Ectodermal cell (in vitro differentiated cells): ENCODE data around the gene PLSCR3.

Source experiments
- H3K27ac ChIP-seq: 2 replicates; pipeline ENCODE4 v1.7.0; 2013; ENCODE audit warnings: mild to moderate bottlenecking, low read depth, low read length; ENCODE audit not compliant: insufficient read depth, poor library complexity, severe bottlenecking
- H3K27me3 ChIP-seq: 2 replicates; pipeline ENCODE4 v1.7.0; 2013; ENCODE audit warnings: mild to moderate bottlenecking, low read length; ENCODE audit not compliant: insufficient read depth, control insufficient read depth, poor library complexity, severe bottlenecking
- H3K36me3 ChIP-seq: one replicate; pipeline ENCODE4 v1.7.0; 2013; ENCODE audit warnings: low read length; ENCODE audit not compliant: control insufficient read depth, insufficient read depth
- H3K4me1 ChIP-seq: one replicate; pipeline ENCODE4 v1.7.0; 2013; ENCODE audit warnings: low read length; ENCODE audit not compliant: control insufficient read depth, insufficient read depth
- H3K4me3 ChIP-seq: 2 replicates; pipeline ENCODE4 v1.7.0; 2013; ENCODE audit warnings: low read depth, low read length, control low read depth; ENCODE audit not compliant: insufficient read depth
- H3K9me3 ChIP-seq: 2 replicates; pipeline ENCODE4 v1.7.0; 2013; ENCODE audit warnings: mild to moderate bottlenecking, low read length, moderate library complexity; ENCODE audit not compliant: control insufficient read depth
- WGBS, 2 experiments: methylation state at CpG; one replicate each; pipeline ENCODE4 v1.1.7; 2013; ENCODE audit warnings: missing lambda C conversion rate in 2 of 2; 5-methylcytosine and 5-hydroxymethylcytosine counted together

Gene PLSCR3

DNA sequence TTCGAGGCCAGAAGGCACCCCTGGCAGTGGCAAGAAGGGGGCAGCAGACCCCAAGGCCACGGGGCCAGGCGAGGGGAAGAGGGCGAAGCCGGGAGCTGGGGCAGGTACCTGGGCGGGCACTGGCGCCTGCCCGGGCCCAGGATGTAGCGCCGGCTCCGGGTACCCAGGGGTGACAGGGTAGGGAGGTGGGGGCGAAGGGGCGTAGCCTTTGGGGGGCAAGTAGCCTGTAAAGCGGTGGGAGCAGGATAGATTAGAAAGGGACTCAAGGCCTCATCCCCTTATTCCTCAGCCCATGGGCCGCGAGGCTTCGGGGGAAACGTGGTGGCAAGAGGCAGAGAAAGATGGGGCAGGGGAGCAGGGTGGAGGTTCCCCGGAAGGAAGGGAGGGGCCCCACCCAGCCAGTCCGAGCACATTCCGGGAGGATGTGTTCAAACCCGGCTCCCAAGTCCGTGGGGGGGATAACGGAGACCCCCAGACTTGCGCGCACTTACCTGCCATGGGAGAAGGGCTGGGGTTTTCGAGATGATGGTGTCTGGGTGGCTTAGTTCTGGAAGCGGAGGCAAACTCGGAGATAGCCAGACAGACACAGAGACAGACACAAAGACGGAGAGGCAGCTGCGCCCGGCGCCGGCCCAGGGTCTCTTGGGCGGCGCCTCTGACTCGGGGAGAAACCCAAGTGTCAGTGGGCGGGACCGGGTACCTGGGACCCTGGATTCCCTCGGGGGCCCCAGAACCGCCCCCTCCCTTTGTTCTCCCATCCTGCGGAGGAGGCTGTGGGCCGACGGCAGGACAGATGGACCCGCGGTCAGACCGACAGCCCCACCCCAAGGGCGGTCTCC is 493 bp downstream of the PLSCR3 start:
- Histone ChIP-seq H3K9me3 (no peaks in the 10 kb centered on the region), H3K27me3 (no peaks in the 10 kb centered on the region), H3K4me3 (peak overlapping the region; percentile 85), H3K36me3 (peaks cover 6% of the 10 kb centered on the region), H3K27ac (peak overlapping the region; percentile 72), H3K4me1 (no peaks in the 10 kb centered on the region)
- 17 to 19% methylated on average over 48 of the region's 48 CpGs for WGBS, 2 experiments

DNA sequence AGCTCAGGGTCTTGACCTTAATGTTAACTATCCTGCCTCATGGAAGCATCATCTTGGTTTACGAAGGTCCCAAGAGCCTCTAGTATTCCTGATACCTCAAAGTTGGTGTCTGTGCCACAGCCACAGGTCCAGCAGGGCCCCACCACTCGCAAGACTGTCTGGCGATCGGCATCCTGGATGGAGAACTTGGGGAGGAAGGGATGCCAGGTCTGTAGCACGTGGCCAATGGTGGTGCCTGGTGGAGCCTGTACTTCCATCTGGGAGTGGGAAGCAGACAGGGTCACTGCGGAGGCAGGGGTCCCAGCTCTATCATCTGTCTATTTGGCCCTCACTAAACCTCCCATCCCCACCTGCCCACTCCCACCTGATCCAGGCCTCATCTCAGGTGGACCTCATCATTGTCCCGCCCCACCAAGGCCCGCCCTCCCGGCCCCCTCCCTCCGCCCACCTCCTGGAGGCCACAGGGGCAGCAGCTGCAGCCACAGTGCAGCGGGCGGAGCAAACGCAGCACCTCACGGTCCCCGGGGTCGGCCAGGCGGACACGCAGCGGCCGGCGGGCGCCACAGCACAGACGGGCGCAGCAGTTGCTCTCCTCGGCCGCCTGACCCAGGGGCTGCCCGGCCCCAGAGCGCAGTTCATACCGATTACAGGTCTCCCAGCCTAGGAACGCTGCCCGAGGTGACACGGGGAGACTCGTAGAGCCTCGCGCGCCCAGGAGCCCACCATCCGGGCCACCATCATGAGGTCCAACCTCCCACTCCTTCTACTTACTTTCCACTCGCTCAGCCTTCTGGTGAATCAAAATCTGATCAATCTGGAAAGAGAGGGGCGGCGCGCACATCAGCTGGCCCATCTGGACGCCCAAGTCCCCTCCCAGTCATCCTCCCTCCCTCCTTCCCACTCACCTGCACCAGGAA is 1.4 kb downstream of the PLSCR3 start:
- no peaks in the 10 kb centered on the region for H3K27me3 ChIP-seq
- H3K4me3 ChIP-seq: peak overlapping the region; percentile 85
- H3K27ac ChIP-seq: no peak overlapping the region
- H3K36me3 ChIP-seq: peaks cover 6% of the 10 kb centered on the region
- no peaks in the 10 kb centered on the region for H3K4me1 ChIP-seq
- H3K9me3 ChIP-seq: no peaks in the 10 kb centered on the region
- 85 to 92% methylated on average over 41 to 42 of the region's 42 CpGs for WGBS, 2 experiments

DNA sequence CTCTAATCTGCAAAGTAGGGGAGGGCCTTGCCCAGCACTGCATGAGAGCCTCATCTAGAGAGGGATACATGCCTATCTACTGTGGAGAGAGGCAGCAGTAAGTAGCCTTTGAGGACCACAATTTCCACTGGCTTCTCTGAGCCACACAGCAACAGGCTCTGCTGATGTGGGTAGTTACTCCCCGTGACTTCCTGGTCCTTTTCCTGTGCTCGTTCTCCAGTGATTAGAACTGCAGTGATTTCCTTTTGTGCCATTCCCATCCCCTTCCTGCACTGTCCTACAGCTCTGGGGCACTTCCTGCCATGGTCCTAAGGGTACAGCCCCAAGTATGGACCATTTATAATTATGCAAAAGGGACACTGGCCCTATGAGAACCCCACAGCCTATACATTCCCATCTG is 3.0 kb downstream of the PLSCR3 start:
- no peaks in the 10 kb centered on the region for H3K27me3 ChIP-seq
- no peaks in the 10 kb centered on the region for H3K9me3 ChIP-seq
- H3K27ac ChIP-seq: no peak overlapping the region
- no peaks in the 10 kb centered on the region for H3K4me1 ChIP-seq
- WGBS, 2 experiments: 88 to 90% methylated on average over 2 of the region's 2 CpGs
- no peak overlapping the region for H3K4me3 ChIP-seq
- peaks cover 6% of the 10 kb centered on the region for H3K36me3 ChIP-seq

DNA sequence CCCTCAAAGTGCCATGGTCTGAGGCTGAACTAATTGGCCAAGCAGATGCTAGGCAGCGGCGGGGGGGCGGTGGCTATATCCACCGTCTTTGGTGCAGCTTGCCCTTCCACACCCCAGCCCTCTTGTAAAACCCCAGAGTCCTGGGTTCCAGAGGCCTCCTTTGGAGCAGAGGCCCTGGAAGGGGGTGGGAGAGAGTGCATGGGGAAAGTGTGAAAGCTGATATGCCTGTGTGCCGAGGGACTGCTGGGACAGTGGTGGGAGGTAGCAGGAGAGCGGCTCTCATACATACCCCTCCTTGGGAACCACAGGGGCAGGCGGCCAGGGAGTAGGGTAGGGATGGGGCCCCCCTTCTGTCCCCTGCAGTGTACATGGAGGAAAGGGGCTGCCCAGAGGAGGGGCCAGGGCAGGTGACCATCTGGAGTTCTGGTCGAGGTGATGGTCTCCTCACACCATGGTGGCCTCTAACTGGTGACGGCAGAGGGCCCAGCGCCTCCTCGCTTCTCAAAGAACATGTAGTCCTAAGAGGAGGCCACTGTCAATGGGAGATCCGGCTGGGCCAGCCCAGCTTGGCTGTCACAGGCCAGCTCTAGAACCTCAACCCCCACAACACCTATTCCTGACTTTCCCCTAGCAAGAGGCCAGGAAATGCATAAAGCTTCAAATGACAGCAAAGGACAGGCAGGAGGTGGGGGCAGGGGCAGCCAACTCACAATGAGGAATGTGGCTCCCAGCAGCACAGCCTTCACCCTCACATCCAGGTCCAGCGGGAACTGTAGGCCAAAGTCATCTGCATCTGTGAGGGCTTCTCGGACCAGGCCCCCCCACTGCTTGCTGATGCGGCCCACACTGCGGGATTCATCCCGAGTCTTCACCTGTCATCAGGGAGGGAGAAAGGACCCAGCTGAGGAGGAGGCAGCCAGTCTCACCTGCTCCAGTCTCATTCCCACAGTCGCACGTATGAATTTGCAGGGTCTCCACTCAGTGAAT is 4.1 kb downstream of the PLSCR3 start:
- Histone ChIP-seq H3K36me3 (peaks cover 6% of the 10 kb centered on the region), H3K9me3 (no peaks in the 10 kb centered on the region), H3K4me3 (no peak overlapping the region), H3K27ac (no peak overlapping the region), H3K4me1 (no peaks in the 10 kb centered on the region), H3K27me3 (no peaks in the 10 kb centered on the region)
- 77 to 80% methylated on average over 18 to 19 of the region's 19 CpGs for WGBS, 2 experiments

DNA sequence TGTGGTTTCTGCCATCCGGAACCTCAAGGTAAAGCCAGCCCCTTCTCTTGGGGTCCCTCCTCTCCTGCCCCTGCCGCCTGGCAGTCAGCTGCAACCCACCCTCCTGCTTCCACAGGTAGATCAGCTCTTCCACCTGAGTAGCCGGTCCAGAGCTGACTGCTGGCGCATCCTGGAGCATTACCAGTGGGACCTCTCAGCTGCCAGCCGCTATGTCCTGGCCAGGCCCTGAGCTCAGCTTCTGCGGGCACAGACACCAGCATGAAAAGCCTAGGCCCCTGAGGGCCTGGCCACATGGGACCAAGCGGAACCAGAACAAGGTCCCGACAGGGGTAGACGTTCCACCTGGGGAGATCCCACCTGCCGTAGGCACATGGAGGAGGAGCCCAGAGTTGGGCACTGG is 5.5 kb downstream of the PLSCR3 start:
- H3K36me3 ChIP-seq: peaks cover 6% of the 10 kb centered on the region
- H3K4me1 ChIP-seq: peaks cover 4% of the 10 kb centered on the region
- H3K9me3 ChIP-seq: no peaks in the 10 kb centered on the region
- WGBS, 2 experiments: 95 to 96% methylated on average over 10 of the region's 10 CpGs
- H3K4me3 ChIP-seq: no peak overlapping the region
- H3K27ac ChIP-seq: no peak overlapping the region
- H3K27me3 ChIP-seq: peaks cover 10% of the 10 kb centered on the region

DNA sequence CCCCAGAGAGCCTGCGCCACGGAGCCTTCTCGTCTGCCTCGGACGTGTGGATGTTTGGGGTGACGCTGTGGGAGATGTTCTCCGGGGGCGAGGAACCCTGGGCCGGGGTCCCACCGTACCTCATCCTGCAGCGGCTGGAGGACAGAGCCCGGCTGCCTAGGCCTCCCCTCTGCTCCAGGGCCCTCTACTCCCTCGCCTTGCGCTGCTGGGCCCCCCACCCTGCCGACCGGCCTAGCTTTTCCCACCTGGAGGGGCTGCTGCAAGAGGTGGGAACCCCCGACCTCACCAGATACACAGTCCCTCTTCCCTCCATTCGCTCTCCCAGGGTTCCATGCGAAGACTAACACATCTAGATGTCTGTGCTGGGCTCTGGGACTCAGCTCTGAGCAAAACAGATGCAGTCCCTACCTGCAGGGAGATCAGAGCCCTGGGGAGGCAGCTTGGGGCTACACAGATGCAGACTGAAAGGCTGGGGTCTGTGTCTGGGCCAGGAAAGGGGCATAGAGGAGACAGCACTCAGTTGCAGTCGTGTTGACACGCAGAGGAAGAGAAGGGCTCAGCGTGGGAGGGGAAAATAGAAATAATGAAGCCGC is 9.7 kb downstream of the PLSCR3 start:
- peaks cover 53% of the 10 kb centered on the region for H3K27me3 ChIP-seq
- H3K4me1 ChIP-seq: peaks cover 4% of the 10 kb centered on the region
- H3K36me3 ChIP-seq: no peaks in the 10 kb centered on the region
- no peak overlapping the region for H3K27ac ChIP-seq
- 55 to 57% methylated on average over 23 of the region's 23 CpGs for WGBS, 2 experiments
- H3K4me3 ChIP-seq: peak overlapping the region; percentile 42
- no peaks in the 10 kb centered on the region for H3K9me3 ChIP-seq

DNA sequence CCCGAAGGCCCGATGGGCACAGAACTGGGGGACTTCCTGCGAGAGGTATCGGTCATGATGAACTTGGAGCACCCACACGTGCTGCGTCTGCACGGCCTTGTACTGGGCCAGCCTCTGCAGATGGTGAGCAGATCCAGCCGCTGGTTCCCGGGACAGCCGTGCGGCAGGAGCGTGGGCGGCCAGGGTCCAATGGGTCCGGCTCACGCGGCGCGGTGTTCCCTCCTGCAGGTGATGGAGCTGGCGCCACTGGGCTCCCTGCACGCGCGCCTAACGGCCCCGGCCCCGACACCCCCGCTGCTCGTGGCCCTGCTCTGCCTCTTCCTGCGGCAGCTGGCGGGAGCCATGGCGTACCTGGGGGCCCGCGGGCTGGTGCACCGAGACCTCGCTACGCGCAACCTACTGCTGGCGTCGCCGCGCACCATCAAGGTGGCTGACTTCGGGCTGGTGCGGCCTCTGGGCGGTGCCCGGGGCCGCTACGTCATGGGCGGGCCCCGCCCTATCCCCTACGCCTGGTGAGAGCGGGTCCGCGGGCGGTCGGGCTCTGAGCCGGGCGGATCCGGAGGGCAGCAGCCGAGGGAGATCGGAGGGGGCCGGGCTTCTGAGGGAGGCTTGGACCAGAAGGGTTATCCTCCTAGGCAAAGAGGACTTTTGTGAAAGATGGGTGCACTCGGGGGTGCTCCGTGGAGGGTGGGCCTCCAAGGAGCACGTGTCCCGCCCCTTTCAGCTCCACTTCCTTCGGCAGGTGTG is 10.4 kb downstream of the PLSCR3 start:
- H3K4me1 ChIP-seq: peaks cover 4% of the 10 kb centered on the region
- 17 to 18% methylated on average over 65 of the region's 65 CpGs for WGBS, 2 experiments
- H3K27me3 ChIP-seq: peaks cover 57% of the 10 kb centered on the region
- peak overlapping the region; percentile 42 for H3K4me3 ChIP-seq
- H3K36me3 ChIP-seq: no peaks in the 10 kb centered on the region
- no peaks in the 10 kb centered on the region for H3K9me3 ChIP-seq
- H3K27ac ChIP-seq: no peak overlapping the region

DNA sequence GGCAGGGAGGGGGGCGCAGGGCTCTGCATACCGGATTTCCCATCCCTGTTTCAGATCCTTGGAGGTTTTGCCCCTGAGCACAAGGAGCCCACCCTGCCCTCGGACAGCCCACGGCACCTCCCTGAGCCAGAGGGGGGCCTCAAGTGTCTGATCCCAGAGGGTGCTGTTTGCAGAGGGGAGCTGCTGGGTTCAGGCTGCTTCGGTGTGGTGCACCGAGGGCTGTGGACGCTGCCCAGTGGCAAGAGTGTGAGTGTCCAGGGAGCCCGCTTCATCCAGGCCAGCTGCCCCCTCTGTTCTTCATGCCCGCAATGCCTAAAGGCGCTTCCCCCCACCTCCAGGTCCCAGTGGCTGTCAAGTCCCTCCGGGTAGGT is 11.0 kb downstream of the PLSCR3 start:
- Histone ChIP-seq H3K4me3 (no peak overlapping the region), H3K27me3 (peaks cover 57% of the 10 kb centered on the region), H3K27ac (no peak overlapping the region), H3K9me3 (no peaks in the 10 kb centered on the region), H3K36me3 (no peaks in the 10 kb centered on the region), H3K4me1 (peaks cover 4% of the 10 kb centered on the region)
- 90 to 91% methylated on average over 11 of the region's 11 CpGs for WGBS, 2 experiments

DNA sequence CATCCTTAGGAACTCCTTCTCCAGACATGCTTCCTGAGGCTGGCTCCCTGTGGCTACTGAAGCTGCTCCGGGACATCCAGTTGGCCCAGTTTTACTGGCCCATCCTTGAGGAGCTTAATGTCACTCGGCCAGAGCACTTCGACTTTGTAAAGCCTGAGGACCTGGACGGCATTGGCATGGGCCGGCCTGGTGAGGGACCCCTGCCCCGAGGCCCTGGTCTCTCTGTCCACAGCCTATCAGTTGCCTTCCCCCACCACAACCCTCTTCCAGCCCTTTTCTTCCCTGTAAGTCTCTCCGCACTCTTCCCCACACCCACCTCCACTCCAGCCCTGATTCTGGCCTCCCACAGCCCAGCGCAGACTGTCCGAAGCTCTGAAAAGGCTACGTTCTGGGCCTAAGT is 11.4 kb downstream of the PLSCR3 start:
- H3K4me1 ChIP-seq: peaks cover 4% of the 10 kb centered on the region
- no peak overlapping the region for H3K4me3 ChIP-seq
- no peaks in the 10 kb centered on the region for H3K9me3 ChIP-seq
- H3K27ac ChIP-seq: no peak overlapping the region
- peaks cover 57% of the 10 kb centered on the region for H3K27me3 ChIP-seq
- WGBS, 2 experiments: 89% methylated on average over 10 of the region's 10 CpGs
- H3K36me3 ChIP-seq: no peaks in the 10 kb centered on the region
